Suppressor macrophage treated with lipopolysaccharide for 1 hour (primary cell): ENCODE measurements around the gene PTPA.
"Not testable (repeated sequence)": the region's sequence is repeated elsewhere in the genome, so short reads cannot be mapped to it uniquely, and the experiment has no call there.

Experiments
- DNase-seq, 3 donors: peaks; one replicate each; pipeline ENCODE4 v3.0.0-alpha.2; 2020 to 2022

PTPA gene

GRCh38 chr9:129161534-129161837, 50.3 kb downstream of the PTPA start:
- DNase-seq: no peak

DNA sequence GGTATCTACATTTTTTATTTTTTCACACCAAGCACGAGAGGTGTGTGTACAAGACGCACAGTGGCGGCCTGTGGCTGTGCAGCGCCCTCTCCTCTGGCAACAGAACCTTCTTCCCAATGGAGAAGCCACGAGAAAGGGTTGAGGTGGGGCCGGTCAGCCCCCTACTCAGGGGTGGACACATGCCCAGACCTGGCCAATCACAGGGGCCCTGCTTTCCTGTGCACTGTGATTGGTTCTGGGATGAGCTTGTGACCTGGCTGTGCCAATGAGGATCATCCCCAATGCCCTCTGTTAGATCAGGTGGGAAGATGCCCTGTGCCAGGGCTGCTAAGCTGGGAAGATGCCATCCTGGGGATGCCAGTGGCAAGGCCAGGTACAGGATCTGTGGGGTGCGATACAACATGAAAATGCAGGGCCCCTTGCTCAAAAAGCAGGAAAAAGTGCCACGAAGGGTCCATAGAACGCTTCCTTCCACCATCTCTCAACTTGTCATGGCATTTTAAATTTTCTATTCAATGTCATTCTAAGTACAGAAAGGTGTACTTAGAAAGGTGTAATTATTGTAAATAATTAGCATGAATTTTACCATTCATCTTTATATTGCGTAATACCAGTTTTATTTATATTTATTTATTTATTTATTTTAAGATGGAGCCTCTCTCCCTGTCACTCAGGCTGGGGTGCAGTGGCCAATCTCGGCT, 51.4 kb downstream of the PTPA start:
- DNase-seq: no peak

DNA sequence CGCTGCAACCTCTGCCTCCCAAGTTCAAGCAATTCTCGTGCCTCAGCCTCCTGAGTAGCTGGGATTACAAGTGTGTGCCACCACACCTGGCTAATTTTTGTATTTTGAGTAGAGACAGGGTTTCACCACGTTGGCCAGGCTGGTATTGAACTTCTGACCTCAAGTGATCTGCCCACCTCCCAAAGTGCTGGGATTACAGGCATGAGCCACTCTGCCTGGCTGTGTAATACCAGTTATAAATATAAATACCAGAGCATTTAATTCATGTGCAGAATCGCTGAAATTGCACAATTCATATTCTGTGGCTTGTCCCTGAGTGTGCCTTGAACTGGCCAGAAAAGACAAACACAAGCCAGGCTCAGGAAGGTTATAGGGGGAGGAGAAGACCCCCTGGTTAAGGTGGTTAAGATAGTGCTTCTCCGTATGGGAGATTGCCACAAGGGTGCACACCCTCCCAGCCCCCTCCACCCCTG, 52.0 kb downstream of the PTPA start:
- not testable (repeated sequence) for DNase-seq

DNA sequence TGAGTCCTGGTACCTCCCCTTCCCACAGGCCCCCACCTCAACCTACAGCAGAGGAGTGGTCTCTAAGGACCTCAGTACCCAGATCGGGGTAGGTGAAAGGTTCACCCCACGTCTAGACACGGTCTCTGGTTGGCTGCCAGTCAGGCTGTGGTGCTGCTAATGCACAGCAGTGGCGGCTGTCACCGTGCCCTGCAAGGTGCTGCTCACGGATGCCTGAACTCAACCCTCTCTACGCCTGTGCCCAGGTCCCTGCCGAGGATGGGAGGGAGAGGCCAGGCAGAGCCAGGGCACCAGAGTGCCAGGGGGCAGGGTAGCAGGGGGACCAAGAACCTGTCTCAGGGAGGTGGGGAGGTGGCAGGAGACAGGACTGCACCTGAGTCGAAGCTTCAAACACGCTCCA, 52.5 kb downstream of the PTPA start:
- no peak for DNase-seq

- peak; percentile 61 to 70 (median 63) for DNase-seq
Measured at GRCh38 chr9:129164246-129164930, 53.2 kb downstream of the PTPA start.

GRCh38 chr9:129165198-129165597, 54.0 kb downstream of the PTPA start:
- DNase-seq: no peak

- DNase-seq: peak; percentile 79 to 89 (median 86)
Measured at GRCh38 chr9:129166623-129167557, 55.7 kb downstream of the PTPA start.

- peak; percentile 34 to 45 (median 45) for DNase-seq
Measured at GRCh38 chr9:129170229-129170628, 59.0 kb downstream of the PTPA start.

- no peak for DNase-seq
Measured at GRCh38 chr9:129171993-129172751, 61.0 kb downstream of the PTPA start.

- no peak for DNase-seq
Measured at GRCh38 chr9:129172816-129173215, 61.6 kb downstream of the PTPA start.

GRCh38 chr9:129173296-129174101, 62.3 kb downstream of the PTPA start:
- DNase-seq: no peak

- DNase-seq: peak; percentile 90 to 92 (median 92)
Measured at GRCh38 chr9:129174102-129174723, 63.0 kb downstream of the PTPA start.

- peak; percentile 59 to 82 (median 65) for DNase-seq
Measured at GRCh38 chr9:129174724-129175514, 63.7 kb downstream of the PTPA start.

DNA sequence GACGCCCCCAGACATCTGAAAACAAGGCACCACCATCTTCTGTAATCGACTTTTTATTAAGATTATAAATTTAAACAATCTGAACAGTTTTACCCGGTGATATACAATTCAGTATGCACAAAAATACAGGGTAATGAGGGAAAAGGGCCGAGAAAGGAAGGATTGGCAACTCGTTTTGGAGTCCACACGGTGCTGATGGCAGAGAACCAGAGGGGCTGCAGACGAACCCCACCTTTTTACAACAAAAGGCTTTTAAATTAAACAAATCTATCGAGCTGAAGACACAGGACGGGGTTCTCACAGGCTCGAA, 64.3 kb downstream of the PTPA start:
- DNase-seq: peak in 1 of 3 donors; percentile 19

DNA sequence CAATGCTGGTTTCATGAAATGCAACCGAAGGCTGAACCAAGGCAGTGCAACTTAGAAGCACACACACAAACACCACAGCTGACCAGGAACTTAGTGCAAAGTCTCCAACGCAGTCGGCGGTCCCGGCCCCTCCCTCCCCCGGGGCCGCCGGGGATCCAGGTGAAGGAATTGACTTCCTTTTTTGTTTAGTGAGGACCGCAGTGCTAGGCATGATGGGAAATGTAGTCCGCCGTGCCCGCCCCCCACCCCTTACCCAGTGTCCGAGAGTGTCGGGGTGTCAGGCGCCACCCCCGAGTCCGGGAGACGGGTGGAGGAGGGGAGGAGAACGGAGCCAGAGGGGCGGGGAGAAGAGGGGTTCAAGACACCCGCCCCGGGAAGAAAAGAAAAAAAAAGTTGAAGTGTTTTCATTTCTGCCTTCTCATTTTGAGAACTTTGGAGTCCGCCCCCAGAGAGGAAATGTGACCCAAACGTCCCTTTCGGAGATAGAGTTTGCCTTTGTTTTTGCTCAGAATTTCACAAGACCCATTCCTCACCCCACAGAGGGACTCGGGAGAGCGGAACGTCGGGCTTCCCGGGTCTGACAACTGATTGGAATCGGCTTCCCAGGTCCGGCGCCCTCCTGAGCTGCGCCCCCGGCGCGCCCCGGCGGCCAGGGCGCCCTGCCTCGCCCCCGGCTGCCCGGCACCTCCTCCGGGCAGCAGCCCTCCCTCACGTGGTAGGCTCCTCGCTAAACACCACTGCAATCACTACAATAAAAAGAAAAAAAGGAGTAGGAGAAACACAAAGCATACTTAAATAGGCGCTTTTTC, 64.8 kb downstream of the PTPA start:
- peak; percentile 90 to 94 (median 93) for DNase-seq

- DNase-seq: peak; percentile 49 to 72 (median 50)
Measured at GRCh38 chr9:129176701-129177442, 65.7 kb downstream of the PTPA start.

- peak; percentile 48 to 83 (median 65) for DNase-seq
Measured at GRCh38 chr9:129177443-129177790, 66.2 kb downstream of the PTPA start.

GRCh38 chr9:129177791-129178567, 66.8 kb downstream of the PTPA start, which contains the start of gene IER5L:
Gene IER5L (minus strand): TSS chr9:129178261. CDS start chr9:129178052, 209 bp downstream.
- DNase-seq: peak; percentile 97 to 98 (median 98)
